OCI-LY7 (cell line): ENCODE data around the gene TMEM212. TPM values are rescaled to one million over a fixed set of nuclear protein-coding genes. Genes with fewer than 3 reads are reported as not detected.

Experiments used
- BruUV-seq: library from RNA; stranded (reverse); fragments of 400-500 nt; replicated peaks from 2 replicates; lab custom pipeline; 2021; lab: Mats Ljungman, UMichigan
- CTCF ChIA-PET: fragments of 300-600 bp; sonication (Branson Sonifier 250); formaldehyde crosslinking; loops from one replicate; lab custom pipeline; 2022; ENCODE audit warnings: antibody characterized with exemption; ENCODE audit not compliant: unreplicated experiment; lab: Charles Lee
- POLR2A ChIA-PET: fragments of 300-600 bp; sonication (Branson Sonifier 250); formaldehyde crosslinking; loops from one replicate; lab custom pipeline; 2022; ENCODE audit warnings: antibody characterized with exemption; lab: Charles Lee
- DNase-seq: peaks from one replicate; pipeline ENCODE4 v3.0.0-alpha.2; 2015; ENCODE audit warnings: low spot score
- H2AFZ ChIP-seq: fragments of 200-600 bp; sonication (generic), shearing (Covaris generic); 2 replicates; pipeline ENCODE4 v1.6.1; 2014; ENCODE audit warnings: mild to moderate bottlenecking, antibody characterized with exemption, low read length, moderate library complexity
- H3K27ac ChIP-seq: fragments of 200-600 bp; sonication (generic); 2 replicates; pipeline ENCODE4 v1.5.1; 2014; ENCODE audit warnings: mixed run types, low read depth, mild to moderate bottlenecking, moderate library complexity, low read length, inconsistent platforms; ENCODE audit not compliant: poor library complexity, severe bottlenecking
- H3K36me3 ChIP-seq: fragments of 200-600 bp; sonication (generic); 2 replicates; pipeline ENCODE4 v1.6.1; 2014; ENCODE audit warnings: mild to moderate bottlenecking, antibody characterized with exemption, low read length, moderate library complexity, mixed read lengths; ENCODE audit not compliant: insufficient read depth
- H3K4me1 ChIP-seq: fragments of 200-600 bp; sonication (generic); 2 replicates; pipeline ENCODE4 v1.5.1; 2014; ENCODE audit warnings: mild to moderate bottlenecking, low read length; ENCODE audit not compliant: insufficient read depth, poor library complexity, severe bottlenecking
- H3K4me2 ChIP-seq: fragments of 200-600 bp; sonication (generic); 2 replicates; pipeline ENCODE4 v1.6.1; 2014; ENCODE audit warnings: mild to moderate bottlenecking, low read length
- H3K4me3 ChIP-seq: fragments of 200-600 bp; sonication (generic); 2 replicates; pipeline ENCODE4 v1.5.1; 2014; ENCODE audit warnings: mild to moderate bottlenecking, low read depth, low read length; ENCODE audit not compliant: poor library complexity, severe bottlenecking
- H3K79me2 ChIP-seq: fragments of 200-600 bp; sonication (generic); 2 replicates; pipeline ENCODE4 v1.6.1; 2016; ENCODE audit warnings: low read depth, mild to moderate bottlenecking, low read length, moderate library complexity, mixed read lengths; ENCODE audit not compliant: insufficient read depth
- H3K9me2 ChIP-seq: fragments of 200-600 bp; sonication (generic); 2 replicates; pipeline ENCODE4 v1.6.1; 2016; ENCODE audit warnings: mild to moderate bottlenecking, low read length, mixed read lengths; ENCODE audit not compliant: insufficient read depth
- H3K9me3 ChIP-seq: fragments of 200-600 bp; sonication (generic); 2 replicates; pipeline ENCODE4 v1.6.1; 2014; ENCODE audit warnings: mild to moderate bottlenecking, mixed run types, low read length, mixed read lengths
- H4K20me1 ChIP-seq: fragments of 200-600 bp; sonication (generic); 2 replicates; pipeline ENCODE4 v1.6.1; 2014; ENCODE audit warnings: mild to moderate bottlenecking, antibody characterized with exemption, low read length, moderate library complexity, mixed read lengths; ENCODE audit not compliant: insufficient read depth
- CTCF ChIP-seq: fragments of 200-600 bp; sonication (generic); conservative IDR thresholded peaks from 2 replicates; pipeline ENCODE4 v1.5.1; 2014; ENCODE audit warnings: mild to moderate bottlenecking, antibody characterized with exemption, low read length, moderate library complexity, mixed read lengths
- EZH2phosphoT487 ChIP-seq: fragments of 200-600 bp; sonication (generic); IDR thresholded peaks from 2 replicates; pipeline ENCODE4 v1.6.1; 2018; ENCODE audit warnings: low read depth, borderline replicate concordance, mild to moderate bottlenecking, mixed run types, antibody characterized with exemption, low read length, moderate library complexity, mixed read lengths
- intact Hi-C: fragments of 100-400 bp; cut with micrococcal nuclease; formaldehyde crosslinking; loops from one replicate; pipeline ENCODE4 v1.10.0; 2022; ENCODE audit not compliant: unreplicated experiment
- total RNA-seq, 2 experiments: library from RNA; depleted of rRNA in 1 of 2; stranded (reverse); fragments of >200 nt in 1 of 2; shearing (Covaris generic) in 1 of 2; gene quantifications; 2 replicates each; pipeline ENCODE4 v1.2.3, GENCODE V29; 2014 to 2022

Gene TMEM212
- total RNA-seq, 2 experiments from 2014 or later: not detected

- H3K4me2 ChIP-seq: no peak overlapping the region
- BruUV-seq: no TSS peak
- TF ChIP-seq CTCF: no peak
- no peak for TF ChIP-seq EZH2phosphoT487
Measured at GRCh38 chr3:171878461-171879225, 35.5 kb downstream of the TMEM212 start.

GRCh38 chr3:171879472-171879871 is 36.3 kb downstream of the TMEM212 start:
- H3K4me1 ChIP-seq: no peaks in the 10 kb centered on the region
- ChIA-PET CTCF (no interaction called here), POLR2A (interaction anchor here (0.6 kb wide), 1 partner anchor 39 kb away, joined by 3 read pairs; no protein-coding TSS in a partner anchor)
- H3K4me2 ChIP-seq: no peak overlapping the region
- no peaks in the 10 kb centered on the region for H3K9me2 ChIP-seq
- no peaks in the 10 kb centered on the region for H3K79me2 ChIP-seq
- no peaks in the 10 kb centered on the region for H4K20me1 ChIP-seq
- no peak overlapping the region for H2AFZ ChIP-seq
- no peak overlapping the region for H3K27ac ChIP-seq
- TF ChIP-seq CTCF (no peak), EZH2phosphoT487 (no peak)
- DNase-seq: no peak
- H3K36me3 ChIP-seq: no peaks in the 10 kb centered on the region
- no TSS peak for BruUV-seq
- no peak overlapping the region for H3K4me3 ChIP-seq
- intact Hi-C loops: no loop called here
- H3K9me3 ChIP-seq: no peaks in the 10 kb centered on the region

More at GRCh38 chr3:171878461-171879225, 35.5 kb downstream of the TMEM212 start:
- no peaks in the 10 kb centered on the region for H4K20me1 ChIP-seq
- H3K4me3 ChIP-seq: no peak overlapping the region
- intact Hi-C loops: no loop called here
- H2AFZ ChIP-seq: no peak overlapping the region
- no peak overlapping the region for H3K27ac ChIP-seq
- H3K36me3 ChIP-seq: no peaks in the 10 kb centered on the region
- no peaks in the 10 kb centered on the region for H3K4me1 ChIP-seq
- DNase-seq: no peak
- ChIA-PET CTCF (no interaction called here), POLR2A (interaction anchor here (0.6 kb wide), 1 partner anchor 148 kb away, joined by 5 read pairs; no protein-coding TSS in a partner anchor)
- H3K9me3 ChIP-seq: no peaks in the 10 kb centered on the region
- H3K79me2 ChIP-seq: no peaks in the 10 kb centered on the region
- H3K9me2 ChIP-seq: no peaks in the 10 kb centered on the region
